ENCODE data around the gene TMEM98.

- TF ChIP-seq ZFX (IDR thresholded peaks at IDR 0.05; ENCODE audit: borderline replicate concordance), result no peak
- TF ChIP-seq CTCF (IDR thresholded peaks at IDR 0.05), result no peak
Observed at GRCh38 chr17:32980230-32980629, 52.3 kb downstream of the TMEM98 start.
